K562 (cell line): Measurements from ENCODE around the gene EFHD2. TPM values are rescaled to one million over a fixed set of nuclear protein-coding genes. Genes with fewer than 3 reads are reported as not detected.

Experiments
- ATAC-seq: fragments of 200-7000 bp; cut with Tn5 transposase; 3 replicates; pipeline ENCODE4 v1.9.1; 2020; ENCODE audit warnings: moderate library complexity
- BruUV-seq: library from RNA; stranded (reverse); fragments of 400-500 nt; replicated peaks from 2 replicates; lab custom pipeline; 2021; lab: Mats Ljungman, UMichigan
- CTCF ChIA-PET: fragments of 300-600 bp; formaldehyde crosslinking; extraction: SDS; loops from one replicate; lab custom pipeline; 2021; ENCODE audit warnings: low intra/inter-chr PET ratio; lab: Yijun Ruan, JAX
- POLR2A ChIA-PET: fragments of 300-600, 350-650 bp; sonication (Branson Sonifier 250); formaldehyde crosslinking; extraction: SDS; loops from one replicate; lab custom pipeline; 2021; ENCODE audit warnings: antibody characterized with exemption, inconsistent platforms; lab: Yijun Ruan, JAX
- DNase-seq, 4 experiments: peaks; one replicate each; pipeline versions ENCODE4 v3.0.0 to v3.0.0-alpha.2; 2011 to 2018; ENCODE audit warnings: low spot score in 3 of 4, mixed read lengths in 3 of 4; ENCODE audit errors: extremely low read depth in 1 of 4
- FAIRE-seq: peaks from 2 replicates; lab custom pipeline; 2011; peaks lifted over from hg19 to GRCh38; lab: Jason Lieb, UNC
- H2AFZ ChIP-seq: 2 replicates; pipeline ENCODE4 v1.6.0; 2011; ENCODE audit warnings: low read depth, low read length, control low read depth, inconsistent platforms
- H3K27ac ChIP-seq: fragments of 200-600 bp; 3 replicates; pipeline ENCODE4 v1.8.0; 2011; ENCODE audit warnings: low read depth, mild to moderate bottlenecking, control low read depth, inconsistent platforms, low read length, moderate library complexity, mixed read lengths; ENCODE audit errors: extremely low read depth
- H3K27me3 ChIP-seq, 2 experiments: fragments of 300-600 bp in 1 of 2; 2 replicates in 1 of 2; 3 replicates in 1 of 2; pipeline versions ENCODE4 v1.6.0 to v1.8.0; 2011; ENCODE audit warnings: inconsistent platforms in 2 of 2, low read length in 2 of 2, mild to moderate bottlenecking in 1 of 2, mixed read lengths in 1 of 2, moderate library complexity in 1 of 2; ENCODE audit not compliant: control insufficient read depth in 2 of 2, insufficient read depth in 2 of 2
- H3K36me3 ChIP-seq: fragments of 300-600 bp; 3 replicates; pipeline ENCODE4 v1.8.0; 2011; ENCODE audit warnings: mild to moderate bottlenecking, low read length, inconsistent platforms; ENCODE audit not compliant: control insufficient read depth, insufficient read depth
- H3K4me1 ChIP-seq, 2 experiments: fragments of 200-600 bp in 1 of 2; replicated peaks in 1 of 2; 2 replicates in 1 of 2; 3 replicates in 1 of 2; pipeline versions ENCODE4 v1.5.1 to v1.8.0; 2011; ENCODE audit warnings: inconsistent platforms in 2 of 2, low read length in 2 of 2, mild to moderate bottlenecking in 1 of 2, mixed read lengths in 1 of 2, moderate library complexity in 1 of 2; ENCODE audit not compliant: control insufficient read depth in 2 of 2, insufficient read depth in 2 of 2
- H3K4me2 ChIP-seq: 2 replicates; pipeline ENCODE4 v1.6.1; 2011; ENCODE audit warnings: low read length, control low read depth, inconsistent platforms, mixed read lengths; ENCODE audit not compliant: insufficient read depth
- H3K4me3 ChIP-seq: fragments of 200-600 bp; sonication (generic), shearing (Covaris generic); 2 replicates; pipeline ENCODE4 v1.5.1; 2016; ENCODE audit warnings: control low read depth, inconsistent platforms
- H3K79me2 ChIP-seq: fragments of 200-600 bp; 3 replicates; pipeline ENCODE4 v1.8.0; 2011; ENCODE audit warnings: low read length, inconsistent platforms; ENCODE audit not compliant: control insufficient read depth, insufficient read depth
- H3K9ac ChIP-seq, 2 experiments: 2 replicates each; pipeline versions ENCODE4 v1.6.0 to v1.6.1; 2011; ENCODE audit warnings: low read depth in 2 of 2, low read length in 2 of 2, control low read depth in 1 of 2, inconsistent platforms in 1 of 2, mild to moderate bottlenecking in 1 of 2, mixed read lengths in 1 of 2; ENCODE audit not compliant: insufficient read depth in 1 of 2
- H3K9me1 ChIP-seq: one replicate; pipeline ENCODE4 v1.6.0; 2011; ENCODE audit warnings: inconsistent platforms, mild to moderate bottlenecking, low read length, moderate library complexity; ENCODE audit not compliant: control insufficient read depth, insufficient read depth
- H3K9me3 ChIP-seq: replicated peaks from 2 replicates; pipeline ENCODE4 v1.5.1; 2011; ENCODE audit warnings: low read depth, low read length, inconsistent platforms; ENCODE audit not compliant: control insufficient read depth, insufficient read depth
- H4K20me1 ChIP-seq: replicated peaks from 2 replicates; pipeline ENCODE4 v1.6.1; 2011; ENCODE audit warnings: low read length, inconsistent platforms, mixed read lengths; ENCODE audit not compliant: control insufficient read depth, insufficient read depth
- CLOCK ChIP-seq: fragments of 250-450 bp; sonication (Bioruptor Pico); IDR thresholded peaks from 2 replicates; pipeline ENCODE4 v1.4.0; 2020; ENCODE audit warnings: mild to moderate bottlenecking, moderate library complexity, borderline replicate concordance
- E2F3 ChIP-seq: fragments of 250-450 bp; sonication (Bioruptor Pico); IDR thresholded peaks from 2 replicates; pipeline ENCODE4 v1.4.0; 2020; ENCODE audit warnings: mild to moderate bottlenecking
- KLF10 ChIP-seq: fragments of 250-450 bp; sonication (Bioruptor Pico); IDR thresholded peaks from 2 replicates; pipeline ENCODE4 v1.6.1; 2021; ENCODE audit warnings: matching md5 sums
- MAFK ChIP-seq: IDR thresholded peaks from 2 replicates; pipeline ENCODE4 v1.6.1; 2011; ENCODE audit warnings: low read length, improper control_type of control experiment
- NFIC ChIP-seq: fragments of 450-650 bp; IDR thresholded peaks from 2 replicates; pipeline ENCODE4 v1.6.1; 2017; ENCODE audit warnings: mild to moderate bottlenecking, inconsistent platforms
- ZNF3 ChIP-seq: fragments of 250-450 bp; sonication (Bioruptor Pico); IDR thresholded peaks from 2 replicates; pipeline ENCODE4 v1.5.0; 2021; ENCODE audit warnings: mild to moderate bottlenecking, moderate library complexity
- WGBS: fragments of 100-300 bp; shearing (Covaris generic); methylation state at CpG from one replicate; pipeline ENCODE4 v1.1.6; 2016; ENCODE audit warnings: low coverage, mixed read lengths; ENCODE audit not compliant: insufficient coverage; ENCODE audit errors: missing lambda C conversion rate; 5-methylcytosine and 5-hydroxymethylcytosine counted together
- in situ Hi-C: fragments of 300-500 bp; cut with MboI; formaldehyde crosslinking; loops from 4 replicates; pipeline ENCODE4 v1.15.0; 2018; ENCODE audit warnings: inconsistent platforms, mixed read lengths
- intact Hi-C: fragments of 100-400 bp; cut with micrococcal nuclease; formaldehyde crosslinking; loops from 2 replicates; pipeline ENCODE4 v1.14.2; 2022
- polyA plus RNA-seq, 8 experiments: library from polyadenylated mRNA; depleted of rRNA in 4 of 8; stranded (reverse) in 5 of 8; unstranded in 3 of 8; fragments of >200 nt; fragmentation: Nextera tagmentation in 2 of 8; fragmentation: Illumina TruSeq in 1 of 8; extraction: Ambion mirVana in 2 of 8; extraction: Trizol in 1 of 8; gene quantifications; 2 replicates each; pipeline versions ENCODE4 v1.2.1 to v1.2.3, GENCODE V29; 2011 to 2014; ENCODE audit warnings: inconsistent platforms in 1 of 8, missing spikeins in 1 of 8
- total RNA-seq, 7 experiments: library from RNA; depleted of rRNA in 6 of 7; stranded (reverse); fragments of >200 nt in 6 of 7; fragmentation: Illumina TruSeq in 2 of 7; extraction: Trizol in 2 of 7; gene quantifications; 2 replicates each; pipeline versions ENCODE4 v1.2.1 to v1.2.3, GENCODE V29; 2011 to 2021; ENCODE audit warnings: low replicate concordance in 1 of 7
- TF ChIP-seq, protein P1 (sequence below): fragments of 250-450 bp; sonication (Bioruptor Pico); IDR thresholded peaks from 2 replicates; pipeline ENCODE4 v1.8.0; 2021; ENCODE audit warnings: mild to moderate bottlenecking, moderate library complexity
- TF ChIP-seq, protein P2 (sequence below): fragments of 450-650 bp; IDR thresholded peaks from one replicate; pipeline ENCODE4 v1.6.1; 2018; ENCODE audit warnings: mild to moderate bottlenecking, moderate library complexity; ENCODE audit not compliant: partially characterized antibody
- TF ChIP-seq, protein P3 (sequence below): sonication (generic); formaldehyde crosslinking; IDR thresholded peaks from 2 replicates; pipeline ENCODE4 v1.8.0; 2023; ENCODE audit warnings: mild to moderate bottlenecking, missing genetic modification reagents
- TF ChIP-seq, protein P4 (sequence below), 2 experiments: fragments of 200-800 bp in 1 of 2; sonication (Bioruptor generic) in 1 of 2; sonication (generic) in 1 of 2; formaldehyde crosslinking in 1 of 2; IDR thresholded peaks in 1 of 2; conservative IDR thresholded peaks in 1 of 2; 2 replicates each; pipeline versions ENCODE4 v1.5.0 to v1.6.1; 2016 to 2020; ENCODE audit warnings: missing compliant biosample characterization in 1 of 2, missing genetic modification characterization in 1 of 2, missing genetic modification reagents in 1 of 2

The EFHD2 gene
- total and polyA plus RNA-seq, 9 of the 15 experiments (the other 6 are each of a cell fraction or from before 2014, with no cell fraction given): 1.7 to 73.5 (median 25.2) TPM

DNA sequence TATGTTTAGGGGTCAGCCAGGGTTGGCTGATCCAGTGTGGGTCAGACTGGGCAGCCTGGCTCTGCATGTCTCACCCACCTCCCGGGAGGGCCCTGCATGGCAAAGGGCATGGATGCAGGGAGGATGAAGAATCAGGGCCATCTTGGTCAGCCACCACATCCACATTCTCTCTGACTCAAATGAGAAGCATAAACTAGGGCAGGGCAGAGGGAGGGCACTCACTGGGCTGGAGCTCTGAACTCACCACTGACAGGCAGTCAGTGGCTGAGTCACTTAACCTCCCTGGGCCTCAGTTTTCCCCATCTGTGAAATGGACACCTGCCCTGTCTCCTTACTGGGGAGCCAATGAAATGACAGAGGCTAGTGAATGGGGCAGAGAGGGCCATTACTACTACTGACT is 42.5 kb downstream of the EFHD2 start (continued):
- no peak for TF ChIP-seq MAFK

GRCh38 chr1:15452866-15453571 is 43.3 kb downstream of the EFHD2 start:
- ATAC-seq (no peak), DNase-seq (no peak), FAIRE-seq (no peak)
- intact Hi-C loops (no loop called here), in situ Hi-C loops (no loop called here)
- no peaks in the 10 kb centered on the region for H3K9me3 ChIP-seq
- H3K27ac ChIP-seq: no peak overlapping the region
- ChIA-PET POLR2A (interaction anchor here (0.8 kb wide), 1 partner anchor 282 kb away, joined by 3 read pairs; no protein-coding TSS in a partner anchor), CTCF (no interaction called here)
- H3K36me3 ChIP-seq: no peaks in the 10 kb centered on the region
- H4K20me1 ChIP-seq: no peaks in the 10 kb centered on the region
- peak overlapping the region; percentile 9; the same call in 1 of the 2 replicates for H2AFZ ChIP-seq
- no peak overlapping the region for H3K4me2 ChIP-seq
- no peaks in the 10 kb centered on the region for H3K27me3 ChIP-seq
- H3K4me1 ChIP-seq: peaks cover 11 to 13% of the 10 kb centered on the region in 2 experiments
- no peak overlapping the region for H3K4me3 ChIP-seq
- WGBS: 47% methylated on average over 10 of the region's 10 CpGs
- no peaks in the 10 kb centered on the region for H3K9me1 ChIP-seq
- BruUV-seq: no TSS peak
- no peaks in the 10 kb centered on the region for H3K79me2 ChIP-seq
- no peak overlapping the region for H3K9ac ChIP-seq
- TF ChIP-seq E2F3 (CRISPR knock-in tag): no peak
- peak; percentile 54; the same call in 1 of the 2 replicates for TF ChIP-seq NFIC
- no peak for TF ChIP-seq CLOCK (CRISPR knock-in tag)
- TF ChIP-seq ZNF3 (CRISPR knock-in tag): no peak
- TF ChIP-seq, protein P1, sequence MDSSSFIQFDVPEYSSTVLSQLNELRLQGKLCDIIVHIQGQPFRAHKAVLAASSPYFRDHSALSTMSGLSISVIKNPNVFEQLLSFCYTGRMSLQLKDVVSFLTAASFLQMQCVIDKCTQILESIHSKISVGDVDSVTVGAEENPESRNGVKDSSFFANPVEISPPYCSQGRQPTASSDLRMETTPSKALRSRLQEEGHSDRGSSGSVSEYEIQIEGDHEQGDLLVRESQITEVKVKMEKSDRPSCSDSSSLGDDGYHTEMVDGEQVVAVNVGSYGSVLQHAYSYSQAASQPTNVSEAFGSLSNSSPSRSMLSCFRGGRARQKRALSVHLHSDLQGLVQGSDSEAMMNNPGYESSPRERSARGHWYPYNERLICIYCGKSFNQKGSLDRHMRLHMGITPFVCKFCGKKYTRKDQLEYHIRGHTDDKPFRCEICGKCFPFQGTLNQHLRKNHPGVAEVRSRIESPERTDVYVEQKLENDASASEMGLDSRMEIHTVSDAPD: no peak
- TF ChIP-seq, protein P2, sequence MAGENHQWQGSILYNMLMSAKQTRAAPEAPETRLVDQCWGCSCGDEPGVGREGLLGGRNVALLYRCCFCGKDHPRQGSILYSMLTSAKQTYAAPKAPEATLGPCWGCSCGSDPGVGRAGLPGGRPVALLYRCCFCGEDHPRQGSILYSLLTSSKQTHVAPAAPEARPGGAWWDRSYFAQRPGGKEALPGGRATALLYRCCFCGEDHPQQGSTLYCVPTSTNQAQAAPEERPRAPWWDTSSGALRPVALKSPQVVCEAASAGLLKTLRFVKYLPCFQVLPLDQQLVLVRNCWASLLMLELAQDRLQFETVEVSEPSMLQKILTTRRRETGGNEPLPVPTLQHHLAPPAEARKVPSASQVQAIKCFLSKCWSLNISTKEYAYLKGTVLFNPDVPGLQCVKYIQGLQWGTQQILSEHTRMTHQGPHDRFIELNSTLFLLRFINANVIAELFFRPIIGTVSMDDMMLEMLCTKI: no peak
- TF ChIP-seq, protein P3, sequence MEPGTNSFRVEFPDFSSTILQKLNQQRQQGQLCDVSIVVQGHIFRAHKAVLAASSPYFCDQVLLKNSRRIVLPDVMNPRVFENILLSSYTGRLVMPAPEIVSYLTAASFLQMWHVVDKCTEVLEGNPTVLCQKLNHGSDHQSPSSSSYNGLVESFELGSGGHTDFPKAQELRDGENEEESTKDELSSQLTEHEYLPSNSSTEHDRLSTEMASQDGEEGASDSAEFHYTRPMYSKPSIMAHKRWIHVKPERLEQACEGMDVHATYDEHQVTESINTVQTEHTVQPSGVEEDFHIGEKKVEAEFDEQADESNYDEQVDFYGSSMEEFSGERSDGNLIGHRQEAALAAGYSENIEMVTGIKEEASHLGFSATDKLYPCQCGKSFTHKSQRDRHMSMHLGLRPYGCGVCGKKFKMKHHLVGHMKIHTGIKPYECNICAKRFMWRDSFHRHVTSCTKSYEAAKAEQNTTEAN (CRISPR knock-in tag): no peak
- TF ChIP-seq, protein P4, sequence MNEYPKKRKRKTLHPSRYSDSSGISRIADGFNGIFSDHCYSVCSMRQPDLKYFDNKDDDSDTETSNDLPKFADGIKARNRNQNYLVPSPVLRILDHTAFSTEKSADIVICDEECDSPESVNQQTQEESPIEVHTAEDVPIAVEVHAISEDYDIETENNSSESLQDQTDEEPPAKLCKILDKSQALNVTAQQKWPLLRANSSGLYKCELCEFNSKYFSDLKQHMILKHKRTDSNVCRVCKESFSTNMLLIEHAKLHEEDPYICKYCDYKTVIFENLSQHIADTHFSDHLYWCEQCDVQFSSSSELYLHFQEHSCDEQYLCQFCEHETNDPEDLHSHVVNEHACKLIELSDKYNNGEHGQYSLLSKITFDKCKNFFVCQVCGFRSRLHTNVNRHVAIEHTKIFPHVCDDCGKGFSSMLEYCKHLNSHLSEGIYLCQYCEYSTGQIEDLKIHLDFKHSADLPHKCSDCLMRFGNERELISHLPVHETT (CRISPR knock-in tag; conservative IDR thresholded peaks at IDR 0.05 in 1 of 2, IDR thresholded peaks at IDR 0.05 in 1 of 2): no peak
- TF ChIP-seq KLF10 (CRISPR knock-in tag): no peak
